HuH-7 (cell line): Measurements from ENCODE around the gene TSTD1.
A peak's percentile ranks its signal among the peaks of the same experiment; 100 is the strongest.

Experiments
- DNase-seq: peaks from one replicate; pipeline ENCODE4 v3.0.0; 2011; ENCODE audit warnings: low spot score

Gene TSTD1

GRCh38 chr1:161038523-161039153, at the start of gene TSTD1:
TSS of gene TSTD1 (minus strand) at chr1:161038964. CDS start at chr1:161038889, 75 bp downstream.
- no peak for DNase-seq

- no peak for DNase-seq
These were observed 47.7 kb upstream of the TSTD1 start for GRCh38 chr1:161086457-161086856.

- no peak for DNase-seq
These were observed 46.4 kb upstream of the TSTD1 start for GRCh38 chr1:161085165-161085564.

GRCh38 chr1:161084597-161084988, 45.8 kb upstream of the TSTD1 start:
- no peak for DNase-seq

GRCh38 chr1:161083748-161084596, 45.2 kb upstream of the TSTD1 start:
- DNase-seq = no peak

- peak; percentile 45 for DNase-seq
These were observed 44.4 kb upstream of the TSTD1 start for GRCh38 chr1:161082996-161083747.

GRCh38 chr1:161082483-161082882, 43.7 kb upstream of the TSTD1 start:
- DNase-seq = no peak

GRCh38 chr1:161081519-161081918, 42.8 kb upstream of the TSTD1 start:
- no peak for DNase-seq

- no peak for DNase-seq
These were observed 42.0 kb upstream of the TSTD1 start for GRCh38 chr1:161080441-161081405.

GRCh38 chr1:161079436-161080110, 40.8 kb upstream of the TSTD1 start:
- DNase-seq = no peak

- no peak for DNase-seq
These were observed 38.7 kb upstream of the TSTD1 start for GRCh38 chr1:161077426-161077825.

GRCh38 chr1:161076410-161076809, 37.6 kb upstream of the TSTD1 start:
- no peak for DNase-seq

- no peak for DNase-seq
These were observed 36.1 kb upstream of the TSTD1 start for GRCh38 chr1:161074676-161075368.

- DNase-seq = no peak
These were observed 34.8 kb upstream of the TSTD1 start for GRCh38 chr1:161073474-161074121.

GRCh38 chr1:161072751-161073449, 34.1 kb upstream of the TSTD1 start:
- no peak for DNase-seq

GRCh38 chr1:161071886-161072371, 33.2 kb upstream of the TSTD1 start:
- peak; percentile 74 for DNase-seq

- no peak for DNase-seq
These were observed 32.0 kb upstream of the TSTD1 start for GRCh38 chr1:161070761-161071160.

GRCh38 chr1:161069731-161070270, 31.0 kb upstream of the TSTD1 start, which contains the start of gene ARHGAP30:
TSS of gene ARHGAP30 (minus strand) at chr1:161069891. CDS start at chr1:161069624, 267 bp downstream.
- DNase-seq = no peak

GRCh38 chr1:161069241-161069640, 30.5 kb upstream of the TSTD1 start:
- no peak for DNase-seq
